GM04503 (cell line): ENCODE data around the gene FXYD4.
"Not testable (repeated sequence)": the region's sequence is repeated elsewhere in the genome, so short reads cannot be mapped to it uniquely, and the experiment has no call there.

Experiments used
- DNase-seq: peaks from one replicate; pipeline ENCODE4 v3.0.0-alpha.2; 2012; ENCODE audit warnings: low read depth

Gene FXYD4

GRCh38 chr10:43371418-43371817 lies at the start of gene FXYD4:
Gene FXYD4, plus strand, starts transcription at chr10:43371636. Its CDS starts 2,111 bp downstream, at chr10:43373747.
- DNase-seq: no peak

DNA sequence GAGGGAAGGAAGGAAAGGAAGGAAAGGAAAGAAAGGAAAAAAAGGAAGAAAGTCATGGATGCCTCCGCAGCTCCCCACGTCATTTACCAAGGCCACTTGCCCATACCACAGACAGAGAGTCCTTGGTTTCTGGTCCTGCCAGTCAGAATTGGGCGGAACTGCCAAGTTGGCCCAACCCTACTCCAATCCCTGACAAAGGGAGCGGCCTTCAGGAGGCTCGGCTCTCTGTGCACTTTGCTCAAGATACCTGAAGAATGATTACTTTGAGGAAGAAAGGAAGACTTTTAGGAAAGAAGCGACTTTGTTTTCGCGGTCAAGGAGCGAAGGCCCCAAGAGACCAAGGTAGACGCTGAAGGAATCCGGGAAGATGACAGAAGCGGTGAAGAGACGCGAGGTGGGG lies 49.1 kb upstream of the FXYD4 start:
- DNase-seq: no peak

- DNase-seq: no peak
Measured at GRCh38 chr10:43322769-43323168, 48.7 kb upstream of the FXYD4 start.

GRCh38 chr10:43323245-43323644 lies 48.2 kb upstream of the FXYD4 start:
- no peak for DNase-seq

- no peak for DNase-seq
Measured at GRCh38 chr10:43324876-43325275, 46.6 kb upstream of the FXYD4 start.

GRCh38 chr10:43327171-43327570 lies 44.3 kb upstream of the FXYD4 start:
- no peak for DNase-seq

DNA sequence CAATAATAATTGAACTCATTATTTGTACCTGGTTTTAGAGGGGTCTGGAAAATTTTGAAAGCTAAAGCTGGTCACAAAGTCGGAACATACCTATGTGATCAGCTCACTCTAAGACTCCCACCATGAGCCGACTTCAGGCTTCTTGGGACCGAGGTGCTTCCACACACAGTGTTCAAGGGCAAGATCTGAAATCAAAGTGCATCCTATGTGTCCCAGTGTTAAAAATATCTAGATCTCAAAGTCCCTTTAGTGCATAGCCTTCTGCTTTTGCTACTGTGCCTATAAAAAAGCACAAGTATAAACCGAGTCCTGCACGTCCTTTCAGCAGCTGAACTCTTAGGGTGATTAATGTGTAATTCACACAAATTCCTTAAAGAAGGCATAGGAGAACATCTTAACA lies 43.5 kb upstream of the FXYD4 start:
- no peak for DNase-seq

DNA sequence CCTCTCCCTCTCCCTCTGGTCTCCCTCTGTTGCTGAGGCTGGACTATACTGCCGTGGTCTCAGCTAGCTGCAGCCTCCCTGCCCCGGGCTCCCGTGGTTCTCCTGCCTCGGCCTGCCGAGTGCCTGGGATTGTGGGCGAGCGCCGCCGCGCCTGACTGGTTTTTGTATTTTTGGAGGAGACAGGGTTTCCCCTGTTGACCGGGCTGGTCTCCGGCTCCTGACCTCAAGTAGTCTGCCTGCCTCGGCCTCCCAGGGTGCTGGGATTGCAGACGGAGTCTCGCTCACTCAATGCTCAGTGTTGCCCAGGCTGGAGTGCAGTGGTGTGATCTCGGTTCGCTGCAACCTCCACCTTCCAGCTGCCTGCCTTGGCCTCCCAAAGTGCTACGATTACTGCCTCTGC lies 42.6 kb upstream of the FXYD4 start:
- DNase-seq: not testable (repeated sequence)

- not testable (repeated sequence) for DNase-seq
Measured at GRCh38 chr10:43329246-43329885, 42.1 kb upstream of the FXYD4 start.

- not testable (repeated sequence) for DNase-seq
Measured at GRCh38 chr10:43330049-43330823, 41.2 kb upstream of the FXYD4 start.

- DNase-seq: not testable (repeated sequence)
Measured at GRCh38 chr10:43330824-43331127, 40.7 kb upstream of the FXYD4 start.

DNA sequence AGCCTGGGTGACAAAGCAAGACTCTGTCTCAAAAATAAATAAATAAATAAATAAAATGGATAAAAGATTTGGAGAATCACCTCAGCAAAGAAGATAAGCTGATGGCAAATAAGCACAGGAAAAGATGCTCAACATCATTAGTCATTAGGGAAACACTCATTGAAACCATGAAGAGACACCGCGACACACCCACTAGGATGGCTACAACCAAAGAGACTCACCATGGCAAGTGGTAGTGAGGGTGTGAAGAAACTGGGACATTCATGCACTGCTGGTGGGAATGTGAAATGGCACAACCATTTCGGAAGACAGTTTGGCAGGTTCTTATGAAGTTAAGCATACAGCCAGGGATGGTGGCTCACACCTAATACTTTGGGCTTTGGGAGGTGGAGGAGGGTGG lies 37.8 kb upstream of the FXYD4 start:
- DNase-seq: no peak

DNA sequence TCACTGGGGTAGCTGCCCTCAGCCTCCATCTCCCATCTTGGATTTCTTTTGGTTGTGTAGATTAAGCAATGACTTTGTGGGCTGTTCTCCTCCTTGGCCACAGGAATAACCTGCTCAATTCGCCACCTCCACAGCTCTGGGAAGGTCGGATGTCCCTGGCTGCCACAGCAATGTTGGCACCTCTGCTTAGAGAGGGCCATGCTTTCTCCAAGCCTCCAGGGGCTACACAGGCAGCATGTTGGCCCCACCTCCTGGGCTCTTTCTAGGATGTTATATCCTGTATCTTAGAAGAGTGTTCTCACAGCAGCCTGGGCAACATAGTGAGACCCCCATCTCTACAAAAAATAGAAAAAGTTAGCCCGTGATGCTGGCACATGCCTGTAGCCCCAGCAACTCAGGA lies 35.4 kb upstream of the FXYD4 start:
- no peak for DNase-seq

- DNase-seq: no peak
Measured at GRCh38 chr10:43336641-43337318, 34.7 kb upstream of the FXYD4 start.

DNA sequence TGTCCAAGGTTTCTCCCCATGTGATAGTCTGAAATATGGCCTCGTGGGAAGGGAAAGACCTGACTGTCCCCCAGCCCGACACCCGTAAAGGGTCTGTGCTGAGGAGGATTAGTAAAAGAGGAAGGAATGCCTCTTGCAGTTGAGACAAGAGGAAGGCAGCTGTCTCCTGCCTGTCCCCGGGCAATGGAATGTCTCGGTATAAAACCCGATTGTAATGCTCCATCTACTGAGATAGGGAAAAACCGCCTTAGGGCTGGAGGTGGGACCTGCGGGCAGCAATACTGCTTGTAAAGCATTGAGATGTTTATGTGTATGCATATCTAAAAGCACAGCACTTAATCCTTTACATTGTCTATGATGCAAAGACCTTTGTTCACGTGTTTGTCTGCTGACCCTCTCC lies 33.9 kb upstream of the FXYD4 start:
- DNase-seq: not testable (repeated sequence)

- no peak for DNase-seq
Measured at GRCh38 chr10:43338117-43338516, 33.3 kb upstream of the FXYD4 start.

DNA sequence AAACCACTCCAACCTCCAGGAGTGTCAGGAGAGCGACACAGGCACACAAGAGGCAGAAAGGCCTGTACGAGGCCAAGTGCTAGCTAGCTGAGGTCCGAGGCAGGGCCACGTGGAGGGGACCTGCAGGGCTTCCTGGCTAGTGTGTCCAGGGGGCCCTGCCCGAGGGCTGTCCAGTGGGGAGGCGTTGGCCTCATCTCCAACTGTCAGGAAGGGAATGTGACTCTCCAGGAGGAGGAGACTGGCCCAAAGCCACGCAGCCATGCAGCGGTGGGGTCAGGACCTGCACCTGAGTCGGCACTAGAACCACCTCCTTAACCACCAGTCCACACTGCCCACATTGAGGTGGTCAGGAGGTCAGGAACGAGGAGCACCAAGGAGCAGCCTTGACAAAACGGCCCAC lies 32.3 kb upstream of the FXYD4 start:
- DNase-seq: no peak

DNA sequence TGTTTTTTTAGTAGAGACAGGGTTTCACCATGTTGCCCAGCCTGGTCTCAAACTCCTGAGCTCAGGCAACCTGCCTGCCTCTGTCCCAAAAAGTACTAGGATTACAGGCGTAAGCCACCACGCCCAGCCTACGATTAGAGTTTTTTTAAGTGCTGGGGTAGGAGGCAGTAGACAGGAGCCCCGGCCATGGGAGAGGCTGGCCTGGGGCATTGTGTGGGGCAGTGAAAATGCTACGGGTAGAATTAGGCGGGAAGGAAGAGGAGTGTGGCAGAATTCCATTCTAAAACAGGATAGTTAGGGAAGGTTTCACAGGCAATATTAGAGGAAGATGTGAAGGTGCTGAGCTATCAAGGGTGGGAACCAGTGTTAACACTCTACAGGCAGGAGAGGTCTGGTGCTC lies 31.3 kb upstream of the FXYD4 start:
- no peak for DNase-seq

GRCh38 chr10:43340619-43341018 lies 30.8 kb upstream of the FXYD4 start:
- no peak for DNase-seq

DNA sequence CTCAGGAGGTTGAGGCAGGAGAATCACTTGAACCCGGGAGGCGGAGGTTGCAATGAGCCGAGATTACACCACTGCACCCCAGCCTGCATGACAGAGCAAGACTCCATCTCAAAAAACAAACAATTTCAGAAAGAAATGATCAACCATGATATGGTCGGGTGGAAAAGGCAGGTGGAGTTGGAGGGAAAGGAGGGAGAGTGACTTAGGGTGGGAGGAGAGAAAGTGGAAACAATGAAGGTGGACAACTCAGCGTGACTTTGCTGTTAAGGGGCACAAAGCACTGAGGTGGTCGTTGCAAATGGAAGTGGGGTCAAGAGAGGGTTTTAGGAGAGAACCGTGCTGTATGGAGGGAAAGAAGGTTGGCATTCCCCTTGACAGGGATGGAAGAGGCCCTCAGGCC lies 30.0 kb upstream of the FXYD4 start:
- DNase-seq: no peak

DNA sequence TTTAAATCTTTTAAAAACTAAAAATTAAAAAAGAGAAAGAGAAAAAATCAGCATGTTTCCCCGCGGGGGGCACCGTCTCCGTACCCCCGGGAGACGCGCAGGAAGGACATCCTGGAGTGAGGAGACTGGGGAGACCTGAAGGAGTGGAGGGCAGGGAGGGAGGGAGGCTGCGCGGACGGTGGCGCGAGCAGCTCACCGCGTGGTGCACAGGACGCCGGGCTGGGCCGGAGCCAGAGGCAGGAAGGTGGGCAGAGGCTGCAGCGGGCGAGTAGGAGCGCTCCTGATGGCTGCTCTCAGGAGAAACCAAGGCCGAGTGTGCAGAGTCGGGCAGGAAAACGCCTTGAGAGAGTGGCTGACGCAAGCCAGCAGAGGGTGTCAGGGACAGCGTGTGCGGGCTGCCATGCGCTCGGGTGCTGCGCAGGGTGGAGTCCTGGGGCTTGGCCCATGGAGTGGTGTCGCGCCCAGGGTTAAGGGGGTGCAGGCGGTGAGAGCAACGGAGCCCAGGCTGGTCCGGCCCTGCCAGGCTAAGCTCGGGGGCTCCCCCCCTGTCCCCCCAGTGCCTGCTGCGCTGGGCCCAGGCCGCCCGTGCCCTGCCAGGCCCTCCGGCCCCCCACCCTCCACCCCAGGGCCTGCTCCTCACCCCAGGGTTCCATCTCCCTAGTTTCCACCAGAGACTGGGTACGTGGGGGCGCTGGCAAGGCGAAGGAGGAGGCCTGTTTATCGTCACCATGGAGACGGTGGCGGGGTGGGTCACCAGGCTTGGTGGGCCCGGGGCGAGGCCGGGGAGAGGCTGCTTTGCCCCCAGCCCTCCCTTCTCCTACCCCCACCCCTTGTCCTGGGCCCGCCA lies 28.9 kb upstream of the FXYD4 start:
- no peak for DNase-seq

- no peak for DNase-seq
Measured at GRCh38 chr10:43343126-43343525, 28.3 kb upstream of the FXYD4 start.
